PC-3 (cell line): ENCODE results near the gene DBNL. TPM values are rescaled to one million over a fixed set of nuclear protein-coding genes. Genes with fewer than 3 reads are reported as not detected.

Experiments
- ATAC-seq: fragments of 200-7000 bp; cut with Tn5 transposase; 2 replicates; pipeline ENCODE4 v1.9.1; 2020; ENCODE audit warnings: mild to moderate bottlenecking, moderate library complexity
- BruUV-seq: library from RNA; stranded (reverse); fragments of 400-500 nt; replicated peaks from 2 replicates; lab custom pipeline; 2021; lab: Mats Ljungman, UMichigan
- CTCF ChIA-PET: fragments of 300-600 bp; sonication (Branson Sonifier 250); formaldehyde crosslinking; loops from one replicate; lab custom pipeline; 2022; ENCODE audit warnings: antibody characterized with exemption; lab: Charles Lee
- POLR2A ChIA-PET: fragments of 300-600 bp; sonication (Branson Sonifier 250); formaldehyde crosslinking; loops from one replicate; lab custom pipeline; 2022; ENCODE audit warnings: antibody characterized with exemption; ENCODE audit not compliant: unreplicated experiment; lab: Charles Lee
- DNase-seq: peaks from one replicate; pipeline ENCODE4 v3.0.0-alpha.2; 2015
- H2AFZ ChIP-seq: fragments of 300-600 bp; sonication (generic); 2 replicates; pipeline ENCODE4 v1.6.0; 2016; ENCODE audit warnings: antibody characterized with exemption, low read length
- H3F3A ChIP-seq: fragments of 300-600 bp; sonication (generic); one replicate; pipeline ENCODE4 v1.6.0; 2017; ENCODE audit warnings: antibody characterized with exemption, low read length, control low read depth, mild to moderate bottlenecking; ENCODE audit not compliant: unreplicated experiment
- H3K27ac ChIP-seq: fragments of 300-600 bp; sonication (generic); 2 replicates; pipeline ENCODE4 v1.5.1; 2016; ENCODE audit warnings: mild to moderate bottlenecking, low read length
- H3K27me3 ChIP-seq: fragments of 300-600 bp; sonication (generic); 2 replicates; pipeline ENCODE4 v1.6.1; 2016; ENCODE audit warnings: low read length, mixed read lengths
- H3K36me3 ChIP-seq: fragments of 300-600 bp; sonication (generic); 2 replicates; pipeline ENCODE4 v1.6.1; 2016; ENCODE audit warnings: low read depth, mixed run types, low read length, mixed read lengths
- H3K4me1 ChIP-seq: fragments of 300-600 bp; sonication (generic); 2 replicates; pipeline ENCODE4 v1.5.1; 2016; ENCODE audit warnings: low read length; ENCODE audit not compliant: insufficient read depth
- H3K4me2 ChIP-seq: fragments of 300-600 bp; sonication (generic); 2 replicates; pipeline ENCODE4 v1.6.0; 2016; ENCODE audit warnings: low read length
- H3K4me3 ChIP-seq: fragments of 300-600 bp; sonication (generic); 2 replicates; pipeline ENCODE4 v1.5.1; 2016; ENCODE audit warnings: mild to moderate bottlenecking, low read length, mixed read lengths
- H3K79me2 ChIP-seq: fragments of 300-600 bp; sonication (generic); 2 replicates; pipeline ENCODE4 v1.6.1; 2017; ENCODE audit warnings: low read length, mixed read lengths
- H3K9ac ChIP-seq: fragments of 300-600 bp; sonication (generic); 2 replicates; pipeline ENCODE4 v1.6.0; 2016; ENCODE audit warnings: mild to moderate bottlenecking, low read length
- H3K9me2 ChIP-seq: fragments of 300-600 bp; sonication (generic); replicated peaks from 2 replicates; pipeline ENCODE4 v1.6.1; 2016; ENCODE audit warnings: mixed run types, low read length, mixed read lengths
- H3K9me3 ChIP-seq: fragments of 300-600 bp; sonication (generic); 2 replicates; pipeline ENCODE4 v1.6.1; 2016; ENCODE audit warnings: low read length, mixed read lengths
- H4K20me1 ChIP-seq: fragments of 300-600 bp; sonication (generic); 2 replicates; pipeline ENCODE4 v1.6.1; 2016; ENCODE audit warnings: low read length, mixed read lengths
- EZH2 ChIP-seq: fragments of 300-600 bp; sonication (generic); IDR thresholded peaks from one replicate; pipeline ENCODE4 v1.6.1; 2017; ENCODE audit warnings: antibody characterized with exemption, mild to moderate bottlenecking, low read length; ENCODE audit not compliant: unreplicated experiment
- EZH2phosphoT487 ChIP-seq: fragments of 300-600 bp; sonication (generic); IDR thresholded peaks from 2 replicates; pipeline ENCODE4 v1.6.1; 2018; ENCODE audit warnings: mild to moderate bottlenecking, antibody characterized with exemption, low read length, borderline replicate concordance
- intact Hi-C: fragments of 100-400 bp; cut with micrococcal nuclease; formaldehyde crosslinking; loops from 2 replicates; pipeline ENCODE4 v1.9.0; 2023
- total RNA-seq: library from RNA; depleted of rRNA; stranded (reverse); fragments of >200 nt; gene quantifications from 2 replicates; pipeline ENCODE4 v1.2.3, GENCODE V29; 2014
- TF ChIP-seq, protein P1 (sequence below): fragments of 300-600 bp; sonication (generic); conservative IDR thresholded peaks from 2 replicates; pipeline ENCODE4 v1.5.1; 2017; ENCODE audit warnings: antibody characterized with exemption, low read depth, mild to moderate bottlenecking, low read length

Gene DBNL
- total RNA-seq, 1 experiment from 2014 or later: 108 TPM

DNA sequence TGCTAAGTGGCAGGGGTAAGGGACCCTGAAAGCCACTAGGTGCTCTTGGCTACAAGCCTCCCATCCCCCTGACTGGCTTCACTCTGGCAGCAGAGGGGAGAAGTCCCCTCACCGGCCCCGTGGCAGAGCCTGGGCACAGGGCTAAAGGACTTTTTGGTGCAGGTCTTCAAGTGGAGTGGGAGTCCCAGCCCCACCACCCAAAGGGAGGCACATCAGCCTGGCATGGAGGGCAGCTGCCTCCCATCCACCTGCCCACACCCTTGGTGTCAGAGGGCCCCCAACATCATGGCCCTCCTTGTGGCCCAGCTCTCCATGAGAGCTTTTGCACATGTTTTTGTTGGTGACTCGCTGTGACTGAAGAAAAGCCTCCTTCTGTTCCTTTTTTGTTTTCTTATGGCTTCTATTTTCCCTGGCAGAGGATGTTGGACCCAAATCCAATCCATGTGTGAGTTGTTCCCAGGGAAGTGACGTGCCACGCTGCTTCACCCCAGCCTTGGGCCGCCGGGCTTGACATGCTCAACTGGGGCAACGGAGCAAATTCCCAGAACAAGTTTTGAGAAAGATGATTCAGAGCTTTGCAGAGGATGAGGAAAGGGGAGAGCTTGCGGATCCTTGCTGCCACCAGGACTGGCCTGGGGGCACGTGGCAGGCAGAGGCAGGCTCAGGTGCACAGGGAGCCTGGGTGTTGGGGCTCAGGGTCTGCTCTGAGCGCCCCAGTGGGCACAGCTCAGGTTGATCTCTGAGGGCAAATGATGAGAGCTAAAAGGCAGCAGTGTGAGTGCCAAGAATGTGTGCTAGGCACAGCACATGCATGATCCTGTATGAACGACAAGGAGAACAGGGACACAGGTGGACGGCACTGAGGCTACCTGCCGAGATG lies 57.7 kb downstream of the DBNL start:
- Histone ChIP-seq H3K4me3 (no peak overlapping the region), H3K9me2 (no peaks in the 10 kb centered on the region), H3K36me3 (no peaks in the 10 kb centered on the region), H3K9ac (no peak overlapping the region), H3K27me3 (no peaks in the 10 kb centered on the region), H3K4me1 (no peaks in the 10 kb centered on the region), H3K4me2 (no peak overlapping the region), H3K79me2 (no peaks in the 10 kb centered on the region), H3K27ac (no peak overlapping the region), H3F3A (no peaks in the 10 kb centered on the region), H3K9me3 (no peaks in the 10 kb centered on the region), H2AFZ (no peak overlapping the region), H4K20me1 (no peaks in the 10 kb centered on the region)
- intact Hi-C loops: no loop called here
- POLR2A ChIA-PET: no interaction called here
- no TSS peak for BruUV-seq
- CTCF ChIA-PET: no interaction called here
- TF ChIP-seq, protein P1, sequence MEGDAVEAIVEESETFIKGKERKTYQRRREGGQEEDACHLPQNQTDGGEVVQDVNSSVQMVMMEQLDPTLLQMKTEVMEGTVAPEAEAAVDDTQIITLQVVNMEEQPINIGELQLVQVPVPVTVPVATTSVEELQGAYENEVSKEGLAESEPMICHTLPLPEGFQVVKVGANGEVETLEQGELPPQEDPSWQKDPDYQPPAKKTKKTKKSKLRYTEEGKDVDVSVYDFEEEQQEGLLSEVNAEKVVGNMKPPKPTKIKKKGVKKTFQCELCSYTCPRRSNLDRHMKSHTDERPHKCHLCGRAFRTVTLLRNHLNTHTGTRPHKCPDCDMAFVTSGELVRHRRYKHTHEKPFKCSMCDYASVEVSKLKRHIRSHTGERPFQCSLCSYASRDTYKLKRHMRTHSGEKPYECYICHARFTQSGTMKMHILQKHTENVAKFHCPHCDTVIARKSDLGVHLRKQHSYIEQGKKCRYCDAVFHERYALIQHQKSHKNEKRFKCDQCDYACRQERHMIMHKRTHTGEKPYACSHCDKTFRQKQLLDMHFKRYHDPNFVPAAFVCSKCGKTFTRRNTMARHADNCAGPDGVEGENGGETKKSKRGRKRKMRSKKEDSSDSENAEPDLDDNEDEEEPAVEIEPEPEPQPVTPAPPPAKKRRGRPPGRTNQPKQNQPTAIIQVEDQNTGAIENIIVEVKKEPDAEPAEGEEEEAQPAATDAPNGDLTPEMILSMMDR: no peak
- TF ChIP-seq EZH2: no peak
- no peak for TF ChIP-seq EZH2phosphoT487
- no peak for ATAC-seq
- DNase-seq: no peak

DNA sequence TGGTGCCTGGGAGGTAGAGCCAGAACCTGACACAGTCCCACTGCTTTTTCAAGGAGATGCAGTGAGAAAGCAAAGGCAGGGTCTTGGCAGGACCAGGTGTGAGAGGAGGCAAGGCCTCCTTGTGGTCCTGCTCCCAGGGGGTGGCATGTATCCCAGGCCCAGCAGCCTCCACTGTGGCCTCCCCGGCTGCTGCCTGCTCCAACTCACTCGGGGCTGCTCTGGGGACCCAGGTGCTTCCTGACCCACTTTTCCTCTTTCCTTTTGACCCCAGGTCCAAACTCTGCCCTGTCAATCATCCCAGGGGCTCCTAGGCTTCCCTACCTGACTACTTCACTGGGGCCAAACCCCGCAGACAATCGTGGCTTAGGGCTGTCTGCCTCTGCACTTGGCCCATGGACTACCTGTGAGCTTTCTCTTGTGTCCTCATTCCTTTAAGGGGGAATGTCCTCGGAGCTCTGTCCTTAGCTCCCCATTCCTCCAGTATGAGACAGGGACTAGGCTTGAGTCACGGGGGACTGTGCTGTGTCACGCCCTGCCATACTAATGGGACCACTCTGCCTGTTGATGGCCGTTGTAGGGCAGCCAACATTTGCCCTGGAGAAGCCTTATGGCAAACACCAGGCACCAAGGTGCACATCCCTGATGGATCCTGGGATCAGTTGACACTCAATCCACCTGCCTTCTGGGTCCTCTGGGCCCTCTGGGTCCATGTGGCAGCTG lies 58.5 kb downstream of the DBNL start:
- DNase-seq: no peak
- ChIA-PET POLR2A (no interaction called here), CTCF (no interaction called here)
- intact Hi-C loops: no loop called here
- no peak; the same call in 1 of the 2 replicates for ATAC-seq
- Histone ChIP-seq H3K9ac (no peak overlapping the region), H3K4me3 (no peak overlapping the region), H3K4me1 (no peaks in the 10 kb centered on the region), H3K27ac (no peak overlapping the region), H3K9me2 (no peaks in the 10 kb centered on the region), H3K27me3 (no peaks in the 10 kb centered on the region), H2AFZ (no peak overlapping the region), H4K20me1 (no peaks in the 10 kb centered on the region), H3K4me2 (no peak overlapping the region), H3K9me3 (no peaks in the 10 kb centered on the region), H3F3A (no peaks in the 10 kb centered on the region), H3K79me2 (no peaks in the 10 kb centered on the region), H3K36me3 (no peaks in the 10 kb centered on the region)
- TF ChIP-seq EZH2 (no peak), EZH2phosphoT487 (no peak)
- TF ChIP-seq, protein P1: no peak
- BruUV-seq: no TSS peak

DNA sequence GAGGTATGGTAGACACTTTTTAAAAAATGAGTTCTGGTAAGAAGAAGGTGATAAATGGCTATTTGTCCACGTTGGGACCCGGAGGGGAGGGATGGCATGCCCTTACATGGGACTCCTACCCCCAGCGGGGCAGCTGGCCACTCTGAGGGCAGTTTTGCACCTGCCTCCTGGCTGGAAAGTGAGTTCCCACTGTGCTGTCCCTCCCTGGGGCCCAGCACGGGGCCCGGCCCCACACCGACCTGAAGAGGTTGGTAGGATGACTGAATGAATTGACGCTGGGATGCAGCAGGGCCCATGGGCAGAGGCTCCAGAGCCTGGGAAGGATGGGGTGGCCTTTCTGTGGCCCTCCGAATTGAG lies 59.0 kb downstream of the DBNL start:
- no peaks in the 10 kb centered on the region for H3K9me3 ChIP-seq
- no peaks in the 10 kb centered on the region for H3K36me3 ChIP-seq
- BruUV-seq: no TSS peak
- no peaks in the 10 kb centered on the region for H3K9me2 ChIP-seq
- no peak overlapping the region for H3K4me3 ChIP-seq
- no peaks in the 10 kb centered on the region for H3F3A ChIP-seq
- H4K20me1 ChIP-seq: no peaks in the 10 kb centered on the region
- ChIA-PET CTCF (no interaction called here), POLR2A (no interaction called here)
- no peaks in the 10 kb centered on the region for H3K27me3 ChIP-seq
- no peaks in the 10 kb centered on the region for H3K79me2 ChIP-seq
- no peak overlapping the region for H3K27ac ChIP-seq
- H2AFZ ChIP-seq: no peak overlapping the region
- intact Hi-C loops: no loop called here
- TF ChIP-seq EZH2phosphoT487: no peak
- TF ChIP-seq, protein P1: no peak
- no peak for TF ChIP-seq EZH2
- H3K4me1 ChIP-seq: no peaks in the 10 kb centered on the region
- H3K4me2 ChIP-seq: no peak overlapping the region
- H3K9ac ChIP-seq: no peak overlapping the region
- ATAC-seq: no peak
- DNase-seq: no peak
